Osteocyte (in vitro differentiated cells): ENCODE measurements around the gene SAMSN1. TPM values are rescaled to one million over a fixed set of nuclear protein-coding genes. Genes with fewer than 3 reads are reported as not detected.

Experiments
- DNase-seq: peaks from one replicate; pipeline ENCODE4 v3.0.0; 2021; ENCODE audit warnings: mixed read lengths; ENCODE audit not compliant: unreplicated experiment; ENCODE audit errors: extremely low spot score
- H3K27ac Mint-ChIP-seq: one replicate; pipeline ENCODE4 v1.8.0; 2021; ENCODE audit warnings: mild to moderate bottlenecking, mixed read lengths; ENCODE audit not compliant: unreplicated experiment
- H3K27me3 Mint-ChIP-seq: one replicate; pipeline ENCODE4 v1.8.0; 2021; ENCODE audit warnings: mixed read lengths; ENCODE audit not compliant: unreplicated experiment
- H3K36me3 Mint-ChIP-seq: one replicate; pipeline ENCODE4 v1.8.0; 2021; ENCODE audit warnings: mixed read lengths; ENCODE audit not compliant: unreplicated experiment
- H3K4me1 Mint-ChIP-seq: one replicate; pipeline ENCODE4 v1.8.0; 2021; ENCODE audit warnings: mixed read lengths; ENCODE audit not compliant: unreplicated experiment
- H3K4me3 Mint-ChIP-seq: one replicate; pipeline ENCODE4 v1.8.0; 2021; ENCODE audit warnings: mild to moderate bottlenecking, moderate library complexity, mixed read lengths; ENCODE audit not compliant: unreplicated experiment
- H3K9me3 Mint-ChIP-seq: one replicate; pipeline ENCODE4 v1.8.0; 2021; ENCODE audit warnings: mixed read lengths; ENCODE audit not compliant: unreplicated experiment
- CTCF ChIP-seq: fragments of 200-600 bp; sonication (generic); IDR thresholded peaks from 2 replicates; pipeline ENCODE4 v1.5.0; 2021; ENCODE audit warnings: antibody characterized with exemption, mild to moderate bottlenecking, moderate library complexity
- total RNA-seq: library from RNA; stranded (reverse); gene quantifications from 2 replicates; pipeline ENCODE4 v1.2.1, GENCODE V29; 2021

The SAMSN1 gene
- total RNA-seq, 1 donor from 2014 or later = not detected

GRCh38 chr21:14584357-14585095 is 38.4 kb upstream of the SAMSN1 start:
- Mint-ChIP-seq H3K9me3 (peaks cover 28% of the 10 kb centered on the region), H3K27me3 (no peaks in the 10 kb centered on the region), H3K4me1 (no peaks in the 10 kb centered on the region), H3K4me3 (no peak overlapping the region), H3K27ac (no peak overlapping the region), H3K36me3 (no peaks in the 10 kb centered on the region)
- DNase-seq = no peak
- no peak for TF ChIP-seq CTCF

GRCh38 chr21:14583629-14584255 is 37.6 kb upstream of the SAMSN1 start:
- no peak for DNase-seq

GRCh38 chr21:14582934-14583628 is 37.0 kb upstream of the SAMSN1 start:
- TF ChIP-seq CTCF = no peak
- H3K9me3 Mint-ChIP-seq = peaks cover 33% of the 10 kb centered on the region
- no peaks in the 10 kb centered on the region for H3K4me1 Mint-ChIP-seq
- H3K36me3 Mint-ChIP-seq = no peaks in the 10 kb centered on the region
- no peaks in the 10 kb centered on the region for H3K27me3 Mint-ChIP-seq
- H3K27ac Mint-ChIP-seq = no peak overlapping the region
- DNase-seq = no peak
- no peak overlapping the region for H3K4me3 Mint-ChIP-seq

More at GRCh38 chr21:14583629-14584255, 37.6 kb upstream of the SAMSN1 start:
- Mint-ChIP-seq H3K4me1 (no peaks in the 10 kb centered on the region), H3K36me3 (no peaks in the 10 kb centered on the region), H3K27ac (no peak overlapping the region), H3K9me3 (peaks cover 32% of the 10 kb centered on the region), H3K4me3 (no peak overlapping the region), H3K27me3 (no peaks in the 10 kb centered on the region)
- no peak for TF ChIP-seq CTCF

GRCh38 chr21:14581902-14582457 is 35.9 kb upstream of the SAMSN1 start:
- no peaks in the 10 kb centered on the region for H3K27me3 Mint-ChIP-seq
- H3K36me3 Mint-ChIP-seq = no peaks in the 10 kb centered on the region
- H3K9me3 Mint-ChIP-seq = peaks cover 38% of the 10 kb centered on the region
- DNase-seq = no peak
- H3K27ac Mint-ChIP-seq = no peak overlapping the region
- H3K4me1 Mint-ChIP-seq = no peaks in the 10 kb centered on the region
- no peak for TF ChIP-seq CTCF
- no peak overlapping the region for H3K4me3 Mint-ChIP-seq

- TF ChIP-seq CTCF = no peak
- no peak overlapping the region for H3K27ac Mint-ChIP-seq
Observed at GRCh38 chr21:14573244-14573643, 27.1 kb upstream of the SAMSN1 start.

More at GRCh38 chr21:14573244-14573643, 27.1 kb upstream of the SAMSN1 start:
- H3K27me3 Mint-ChIP-seq = no peaks in the 10 kb centered on the region
- no peaks in the 10 kb centered on the region for H3K4me1 Mint-ChIP-seq
- H3K4me3 Mint-ChIP-seq = no peak overlapping the region
- peaks cover 32% of the 10 kb centered on the region for H3K9me3 Mint-ChIP-seq
- no peak for DNase-seq
- no peaks in the 10 kb centered on the region for H3K36me3 Mint-ChIP-seq
